WTC11 (cell line): ENCODE results near the gene DCP1A. TPM values are rescaled to one million over a fixed set of nuclear protein-coding genes. Genes with fewer than 3 reads are reported as not detected.

ENCODE experiments used
- ATAC-seq: fragments of 200-7000 bp; cut with Tn5 transposase; 2 replicates; pipeline ENCODE4 v1.10.0; 2021; ENCODE audit warnings: mild to moderate bottlenecking, moderate library complexity
- CTCF ChIA-PET: fragments of 300-600 bp; sonication (Branson Sonifier 250); formaldehyde crosslinking; loops from one replicate; lab custom pipeline; 2021; ENCODE audit warnings: antibody characterized with exemption; lab: Charles Lee
- POLR2A ChIA-PET: fragments of 350-600 bp; sonication (Branson Sonifier 250); formaldehyde crosslinking; loops from one replicate; lab custom pipeline; 2021; ENCODE audit warnings: antibody characterized with exemption; lab: Charles Lee
- DNase-seq: peaks from one replicate; pipeline ENCODE4 v3.0.0; 2021; ENCODE audit warnings: low spot score
- H3K27ac Mint-ChIP-seq: 2 replicates; pipeline ENCODE4 v1.8.0; 2021; ENCODE audit warnings: mixed read lengths
- H3K27me3 Mint-ChIP-seq: 2 replicates; pipeline ENCODE4 v1.8.0; 2021; ENCODE audit warnings: low read depth, mild to moderate bottlenecking, moderate library complexity, mixed read lengths
- H3K36me3 Mint-ChIP-seq: 2 replicates; pipeline ENCODE4 v1.8.0; 2021; ENCODE audit warnings: mixed read lengths
- H3K4me1 Mint-ChIP-seq: 2 replicates; pipeline ENCODE4 v1.8.0; 2022; ENCODE audit warnings: mixed read lengths
- H3K4me3 Mint-ChIP-seq: 2 replicates; pipeline ENCODE4 v1.8.0; 2021; ENCODE audit warnings: mild to moderate bottlenecking, moderate library complexity, mixed read lengths
- H3K9me3 Mint-ChIP-seq: 2 replicates; pipeline ENCODE4 v1.8.0; 2021; ENCODE audit warnings: mixed read lengths
- CREM ChIP-seq: sonication (generic); formaldehyde crosslinking; IDR thresholded peaks from 2 replicates; pipeline ENCODE4 v1.8.1; 2022; ENCODE audit warnings: mild to moderate bottlenecking, missing genetic modification reagents, moderate library complexity
- ESRRA ChIP-seq: sonication (generic); formaldehyde crosslinking; IDR thresholded peaks from 2 replicates; pipeline ENCODE4 v1.8.1; 2022; ENCODE audit warnings: mild to moderate bottlenecking, missing genetic modification reagents, borderline replicate concordance
- ETV6 ChIP-seq: sonication (generic); formaldehyde crosslinking; IDR thresholded peaks from 2 replicates; pipeline ENCODE4 v1.8.1; 2022; ENCODE audit warnings: mild to moderate bottlenecking, missing genetic modification reagents
- FOXK1 ChIP-seq: sonication (generic); formaldehyde crosslinking; IDR thresholded peaks from 2 replicates; pipeline ENCODE4 v1.8.0; 2022; ENCODE audit warnings: mild to moderate bottlenecking, moderate library complexity, missing genetic modification reagents
- GABPB1 ChIP-seq: sonication (generic); formaldehyde crosslinking; IDR thresholded peaks from 2 replicates; pipeline ENCODE4 v1.8.1; 2023; ENCODE audit warnings: mild to moderate bottlenecking, missing genetic modification reagents
- MXD4 ChIP-seq: fragments of 250-450 bp; sonication (Bioruptor Pico); IDR thresholded peaks from 2 replicates; pipeline ENCODE4 v1.8.0; 2021; ENCODE audit warnings: mild to moderate bottlenecking, moderate library complexity, borderline replicate concordance
- NFATC4 ChIP-seq: fragments of 250-450 bp; sonication (Bioruptor Pico); IDR thresholded peaks from 2 replicates; pipeline ENCODE4 v1.9.0; 2021; ENCODE audit warnings: mild to moderate bottlenecking
- NFE2L1 ChIP-seq: sonication (generic); formaldehyde crosslinking; IDR thresholded peaks from 2 replicates; pipeline ENCODE4 v1.8.1; 2023; ENCODE audit warnings: missing genetic modification reagents
- NFYB ChIP-seq: sonication (generic); formaldehyde crosslinking; conservative IDR thresholded peaks from 2 replicates; pipeline ENCODE4 v1.8.0; 2022; ENCODE audit warnings: low read depth, missing genetic modification reagents
- SMAD3 ChIP-seq: sonication (generic); formaldehyde crosslinking; IDR thresholded peaks from 2 replicates; pipeline ENCODE4 v1.8.0; 2022; ENCODE audit warnings: missing genetic modification reagents, mild to moderate bottlenecking, borderline replicate concordance
- SMAD4 ChIP-seq: sonication (generic); formaldehyde crosslinking; IDR thresholded peaks from 2 replicates; pipeline ENCODE4 v1.8.0; 2022; ENCODE audit warnings: mild to moderate bottlenecking, missing genetic modification reagents
- TEAD1 ChIP-seq: sonication (generic); formaldehyde crosslinking; IDR thresholded peaks from 2 replicates; pipeline ENCODE4 v1.8.0; 2022; ENCODE audit warnings: mild to moderate bottlenecking, missing genetic modification reagents
- ZBTB21 ChIP-seq: sonication (generic); formaldehyde crosslinking; IDR thresholded peaks from 2 replicates; pipeline ENCODE4 v1.8.1; 2023; ENCODE audit warnings: mild to moderate bottlenecking, missing genetic modification reagents, borderline replicate concordance
- ZNF396 ChIP-seq: fragments of 250-450 bp; sonication (Bioruptor Pico); IDR thresholded peaks from 2 replicates; pipeline ENCODE4 v1.8.0; 2021; ENCODE audit warnings: mild to moderate bottlenecking, moderate library complexity, borderline replicate concordance
- total RNA-seq: library from RNA; stranded (reverse); gene quantifications from 3 replicates; pipeline ENCODE4 v1.2.3, GENCODE V29; 2021
- TF ChIP-seq, protein P1 (sequence below): sonication (generic); formaldehyde crosslinking; IDR thresholded peaks from 2 replicates; pipeline ENCODE4 v1.8.0; 2023; ENCODE audit warnings: missing genetic modification reagents, mild to moderate bottlenecking, borderline replicate concordance
- TF ChIP-seq, protein P2 (sequence below): sonication (generic); formaldehyde crosslinking; IDR thresholded peaks from 2 replicates; pipeline ENCODE4 v1.8.1; 2022; ENCODE audit warnings: missing genetic modification reagents, borderline replicate concordance
- TF ChIP-seq, protein P3 (sequence below): fragments of 250-450 bp; sonication (Bioruptor Pico); IDR thresholded peaks from 2 replicates; pipeline ENCODE4 v1.9.0; 2021; ENCODE audit warnings: mild to moderate bottlenecking
- TF ChIP-seq, protein P4 (sequence below): fragments of 200-600 bp; IDR thresholded peaks from 2 replicates; pipeline ENCODE4 v1.8.0; 2022; ENCODE audit warnings: antibody characterized with exemption
- TF ChIP-seq, protein P5 (sequence below): sonication (generic); formaldehyde crosslinking; IDR thresholded peaks from 2 replicates; pipeline ENCODE4 v1.8.1; 2023; ENCODE audit warnings: mild to moderate bottlenecking, missing genetic modification reagents, moderate library complexity
- TF ChIP-seq, protein P6 (sequence below): sonication (generic); formaldehyde crosslinking; IDR thresholded peaks from 2 replicates; pipeline ENCODE4 v1.8.1; 2022; ENCODE audit warnings: mild to moderate bottlenecking, moderate library complexity, missing genetic modification reagents

The DCP1A gene
- total RNA-seq, 1 experiment from 2014 or later = 19.1 TPM

DNA sequence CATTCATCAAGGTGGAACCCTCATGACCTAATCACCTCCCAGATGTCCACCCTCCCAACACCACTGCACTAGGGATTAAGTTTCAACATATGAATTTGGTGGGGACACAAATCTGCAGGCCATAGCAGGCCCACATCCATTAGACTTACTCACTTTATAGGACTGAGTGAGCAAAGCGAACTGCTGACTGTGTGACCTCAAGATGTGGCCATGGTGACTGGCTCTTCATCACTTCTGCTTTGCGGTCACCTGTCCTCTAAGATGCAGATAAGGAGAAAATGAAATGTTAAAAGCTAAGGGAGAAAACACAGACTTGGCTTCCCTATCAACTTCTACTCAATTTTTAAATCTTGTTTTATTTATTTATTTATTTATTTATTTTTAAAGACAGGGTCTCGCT lies 14.5 kb upstream of the DCP1A start (continued):
- TF ChIP-seq MXD4 (CRISPR knock-in tag) (no peak), ESRRA (CRISPR knock-in tag) (no peak), CREM (CRISPR knock-in tag) (no peak)
- TF ChIP-seq, protein P1, sequence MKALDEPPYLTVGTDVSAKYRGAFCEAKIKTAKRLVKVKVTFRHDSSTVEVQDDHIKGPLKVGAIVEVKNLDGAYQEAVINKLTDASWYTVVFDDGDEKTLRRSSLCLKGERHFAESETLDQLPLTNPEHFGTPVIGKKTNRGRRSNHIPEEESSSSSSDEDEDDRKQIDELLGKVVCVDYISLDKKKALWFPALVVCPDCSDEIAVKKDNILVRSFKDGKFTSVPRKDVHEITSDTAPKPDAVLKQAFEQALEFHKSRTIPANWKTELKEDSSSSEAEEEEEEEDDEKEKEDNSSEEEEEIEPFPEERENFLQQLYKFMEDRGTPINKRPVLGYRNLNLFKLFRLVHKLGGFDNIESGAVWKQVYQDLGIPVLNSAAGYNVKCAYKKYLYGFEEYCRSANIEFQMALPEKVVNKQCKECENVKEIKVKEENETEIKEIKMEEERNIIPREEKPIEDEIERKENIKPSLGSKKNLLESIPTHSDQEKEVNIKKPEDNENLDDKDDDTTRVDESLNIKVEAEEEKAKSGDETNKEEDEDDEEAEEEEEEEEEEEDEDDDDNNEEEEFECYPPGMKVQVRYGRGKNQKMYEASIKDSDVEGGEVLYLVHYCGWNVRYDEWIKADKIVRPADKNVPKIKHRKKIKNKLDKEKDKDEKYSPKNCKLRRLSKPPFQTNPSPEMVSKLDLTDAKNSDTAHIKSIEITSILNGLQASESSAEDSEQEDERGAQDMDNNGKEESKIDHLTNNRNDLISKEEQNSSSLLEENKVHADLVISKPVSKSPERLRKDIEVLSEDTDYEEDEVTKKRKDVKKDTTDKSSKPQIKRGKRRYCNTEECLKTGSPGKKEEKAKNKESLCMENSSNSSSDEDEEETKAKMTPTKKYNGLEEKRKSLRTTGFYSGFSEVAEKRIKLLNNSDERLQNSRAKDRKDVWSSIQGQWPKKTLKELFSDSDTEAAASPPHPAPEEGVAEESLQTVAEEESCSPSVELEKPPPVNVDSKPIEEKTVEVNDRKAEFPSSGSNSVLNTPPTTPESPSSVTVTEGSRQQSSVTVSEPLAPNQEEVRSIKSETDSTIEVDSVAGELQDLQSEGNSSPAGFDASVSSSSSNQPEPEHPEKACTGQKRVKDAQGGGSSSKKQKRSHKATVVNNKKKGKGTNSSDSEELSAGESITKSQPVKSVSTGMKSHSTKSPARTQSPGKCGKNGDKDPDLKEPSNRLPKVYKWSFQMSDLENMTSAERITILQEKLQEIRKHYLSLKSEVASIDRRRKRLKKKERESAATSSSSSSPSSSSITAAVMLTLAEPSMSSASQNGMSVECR (CRISPR knock-in tag) = no peak
- TF ChIP-seq, protein P2, sequence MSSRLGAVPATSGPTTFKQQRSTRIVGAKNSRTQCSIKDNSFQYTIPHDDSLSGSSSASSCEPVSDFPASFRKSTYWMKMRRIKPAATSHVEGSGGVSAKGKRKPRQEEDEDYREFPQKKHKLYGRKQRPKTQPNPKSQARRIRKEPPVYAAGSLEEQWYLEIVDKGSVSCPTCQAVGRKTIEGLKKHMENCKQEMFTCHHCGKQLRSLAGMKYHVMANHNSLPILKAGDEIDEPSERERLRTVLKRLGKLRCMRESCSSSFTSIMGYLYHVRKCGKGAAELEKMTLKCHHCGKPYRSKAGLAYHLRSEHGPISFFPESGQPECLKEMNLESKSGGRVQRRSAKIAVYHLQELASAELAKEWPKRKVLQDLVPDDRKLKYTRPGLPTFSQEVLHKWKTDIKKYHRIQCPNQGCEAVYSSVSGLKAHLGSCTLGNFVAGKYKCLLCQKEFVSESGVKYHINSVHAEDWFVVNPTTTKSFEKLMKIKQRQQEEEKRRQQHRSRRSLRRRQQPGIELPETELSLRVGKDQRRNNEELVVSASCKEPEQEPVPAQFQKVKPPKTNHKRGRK (CRISPR knock-in tag) = no peak

DNA sequence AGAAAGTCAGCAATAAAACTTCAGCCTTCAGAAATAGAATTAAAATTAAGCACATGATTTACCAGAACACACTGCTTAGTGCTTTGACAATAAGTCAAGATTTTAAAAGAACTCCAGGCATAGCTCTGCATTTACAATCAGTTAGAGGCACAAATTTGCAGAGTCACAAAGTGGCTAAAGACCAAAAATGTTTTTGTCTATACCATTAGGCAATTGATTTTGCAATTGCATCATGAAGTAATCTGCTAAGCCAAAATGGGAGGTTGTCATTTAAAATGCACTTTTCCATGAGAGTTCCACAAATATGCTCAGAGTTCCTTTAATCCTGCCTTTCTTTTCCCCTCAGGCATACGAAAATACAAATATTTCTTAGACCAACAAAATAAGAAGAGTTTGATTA lies 10.1 kb upstream of the DCP1A start:
- Mint-ChIP-seq H3K27ac (no peak overlapping the region), H3K36me3 (no peaks in the 10 kb centered on the region), H3K27me3 (no peaks in the 10 kb centered on the region), H3K9me3 (no peaks in the 10 kb centered on the region), H3K4me3 (no peak overlapping the region), H3K4me1 (no peaks in the 10 kb centered on the region)
- peak; percentile 58; the same call in 1 of the 2 replicates for TF ChIP-seq GABPB1 (CRISPR knock-in tag)
- TF ChIP-seq, protein P3, sequence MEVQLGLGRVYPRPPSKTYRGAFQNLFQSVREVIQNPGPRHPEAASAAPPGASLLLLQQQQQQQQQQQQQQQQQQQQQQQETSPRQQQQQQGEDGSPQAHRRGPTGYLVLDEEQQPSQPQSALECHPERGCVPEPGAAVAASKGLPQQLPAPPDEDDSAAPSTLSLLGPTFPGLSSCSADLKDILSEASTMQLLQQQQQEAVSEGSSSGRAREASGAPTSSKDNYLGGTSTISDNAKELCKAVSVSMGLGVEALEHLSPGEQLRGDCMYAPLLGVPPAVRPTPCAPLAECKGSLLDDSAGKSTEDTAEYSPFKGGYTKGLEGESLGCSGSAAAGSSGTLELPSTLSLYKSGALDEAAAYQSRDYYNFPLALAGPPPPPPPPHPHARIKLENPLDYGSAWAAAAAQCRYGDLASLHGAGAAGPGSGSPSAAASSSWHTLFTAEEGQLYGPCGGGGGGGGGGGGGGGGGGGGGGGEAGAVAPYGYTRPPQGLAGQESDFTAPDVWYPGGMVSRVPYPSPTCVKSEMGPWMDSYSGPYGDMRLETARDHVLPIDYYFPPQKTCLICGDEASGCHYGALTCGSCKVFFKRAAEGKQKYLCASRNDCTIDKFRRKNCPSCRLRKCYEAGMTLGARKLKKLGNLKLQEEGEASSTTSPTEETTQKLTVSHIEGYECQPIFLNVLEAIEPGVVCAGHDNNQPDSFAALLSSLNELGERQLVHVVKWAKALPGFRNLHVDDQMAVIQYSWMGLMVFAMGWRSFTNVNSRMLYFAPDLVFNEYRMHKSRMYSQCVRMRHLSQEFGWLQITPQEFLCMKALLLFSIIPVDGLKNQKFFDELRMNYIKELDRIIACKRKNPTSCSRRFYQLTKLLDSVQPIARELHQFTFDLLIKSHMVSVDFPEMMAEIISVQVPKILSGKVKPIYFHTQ = no peak
- no peak for DNase-seq
- CTCF ChIA-PET = interaction anchor here (1.2 kb wide), 1 partner anchor 10 kb away, joined by 4 read pairs; the partner anchor contains the start of gene DCP1A
- ATAC-seq = no peak
- POLR2A ChIA-PET = no interaction called here

DNA sequence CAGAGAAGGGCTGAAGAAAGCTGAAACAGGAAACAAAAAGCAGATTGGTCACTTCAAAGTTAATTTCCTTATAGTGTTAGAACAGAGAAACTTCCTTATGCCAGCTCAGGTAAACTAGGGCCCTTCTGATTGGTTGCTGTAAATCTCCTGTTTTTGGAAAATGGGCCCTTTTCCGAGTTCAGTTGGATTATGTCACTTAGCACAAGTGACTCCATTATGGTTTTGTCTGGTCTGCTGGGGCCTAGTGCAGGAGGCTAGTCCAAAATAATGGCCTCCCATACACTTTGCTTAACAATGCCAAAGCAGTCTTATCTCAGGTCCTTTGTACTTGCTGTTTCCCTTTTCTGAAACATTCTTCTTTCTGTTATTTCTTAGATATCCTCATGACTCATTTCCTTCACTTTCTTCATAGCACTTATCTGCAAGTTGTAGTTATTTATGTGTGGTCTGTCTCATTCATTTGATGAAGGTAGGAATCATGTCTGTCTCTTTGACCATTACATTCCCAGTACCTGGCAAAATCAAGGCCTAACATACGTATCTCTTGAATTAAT lies 7.7 kb upstream of the DCP1A start:
- POLR2A ChIA-PET = no interaction called here
- CTCF ChIA-PET = no interaction called here
- H3K4me1 Mint-ChIP-seq = 0 out of 2 replicates have a peak, but pooled peaks cover 2% of the 10 kb centered on the region
- no peaks in the 10 kb centered on the region for H3K36me3 Mint-ChIP-seq
- no peaks in the 10 kb centered on the region for H3K9me3 Mint-ChIP-seq
- H3K27ac Mint-ChIP-seq = no peak overlapping the region
- DNase-seq = no peak
- no peak overlapping the region for H3K4me3 Mint-ChIP-seq
- ATAC-seq = no peak
- H3K27me3 Mint-ChIP-seq = no peaks in the 10 kb centered on the region
- TF ChIP-seq, protein P4, sequence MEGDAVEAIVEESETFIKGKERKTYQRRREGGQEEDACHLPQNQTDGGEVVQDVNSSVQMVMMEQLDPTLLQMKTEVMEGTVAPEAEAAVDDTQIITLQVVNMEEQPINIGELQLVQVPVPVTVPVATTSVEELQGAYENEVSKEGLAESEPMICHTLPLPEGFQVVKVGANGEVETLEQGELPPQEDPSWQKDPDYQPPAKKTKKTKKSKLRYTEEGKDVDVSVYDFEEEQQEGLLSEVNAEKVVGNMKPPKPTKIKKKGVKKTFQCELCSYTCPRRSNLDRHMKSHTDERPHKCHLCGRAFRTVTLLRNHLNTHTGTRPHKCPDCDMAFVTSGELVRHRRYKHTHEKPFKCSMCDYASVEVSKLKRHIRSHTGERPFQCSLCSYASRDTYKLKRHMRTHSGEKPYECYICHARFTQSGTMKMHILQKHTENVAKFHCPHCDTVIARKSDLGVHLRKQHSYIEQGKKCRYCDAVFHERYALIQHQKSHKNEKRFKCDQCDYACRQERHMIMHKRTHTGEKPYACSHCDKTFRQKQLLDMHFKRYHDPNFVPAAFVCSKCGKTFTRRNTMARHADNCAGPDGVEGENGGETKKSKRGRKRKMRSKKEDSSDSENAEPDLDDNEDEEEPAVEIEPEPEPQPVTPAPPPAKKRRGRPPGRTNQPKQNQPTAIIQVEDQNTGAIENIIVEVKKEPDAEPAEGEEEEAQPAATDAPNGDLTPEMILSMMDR = no peak
- TF ChIP-seq NFE2L1 (CRISPR knock-in tag) (no peak), NFATC4 (CRISPR knock-in tag) (no peak), ZBTB21 (no peak), FOXK1 (no peak), ZNF396 (CRISPR knock-in tag) (no peak), SMAD4 (CRISPR knock-in tag) (no peak), NFYB (no peak), TEAD1 (CRISPR knock-in tag) (no peak), ETV6 (CRISPR knock-in tag) (no peak), SMAD3 (no peak)
- TF ChIP-seq, protein P5, sequence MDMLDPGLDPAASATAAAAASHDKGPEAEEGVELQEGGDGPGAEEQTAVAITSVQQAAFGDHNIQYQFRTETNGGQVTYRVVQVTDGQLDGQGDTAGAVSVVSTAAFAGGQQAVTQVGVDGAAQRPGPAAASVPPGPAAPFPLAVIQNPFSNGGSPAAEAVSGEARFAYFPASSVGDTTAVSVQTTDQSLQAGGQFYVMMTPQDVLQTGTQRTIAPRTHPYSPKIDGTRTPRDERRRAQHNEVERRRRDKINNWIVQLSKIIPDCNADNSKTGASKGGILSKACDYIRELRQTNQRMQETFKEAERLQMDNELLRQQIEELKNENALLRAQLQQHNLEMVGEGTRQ (CRISPR knock-in tag) = no peak
- TF ChIP-seq, protein P6, sequence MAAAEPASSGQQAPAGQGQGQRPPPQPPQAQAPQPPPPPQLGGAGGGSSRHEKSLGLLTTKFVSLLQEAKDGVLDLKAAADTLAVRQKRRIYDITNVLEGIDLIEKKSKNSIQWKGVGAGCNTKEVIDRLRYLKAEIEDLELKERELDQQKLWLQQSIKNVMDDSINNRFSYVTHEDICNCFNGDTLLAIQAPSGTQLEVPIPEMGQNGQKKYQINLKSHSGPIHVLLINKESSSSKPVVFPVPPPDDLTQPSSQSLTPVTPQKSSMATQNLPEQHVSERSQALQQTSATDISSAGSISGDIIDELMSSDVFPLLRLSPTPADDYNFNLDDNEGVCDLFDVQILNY (CRISPR knock-in tag) = no peak
